AML-193 (cell line): ENCODE data around the gene PTGDS.

Experiments
- DNase-seq, 2 experiments: peaks; one replicate each; lab custom pipeline; 2025; lab: John Stamatoyannopoulos, UW

The PTGDS gene

DNA sequence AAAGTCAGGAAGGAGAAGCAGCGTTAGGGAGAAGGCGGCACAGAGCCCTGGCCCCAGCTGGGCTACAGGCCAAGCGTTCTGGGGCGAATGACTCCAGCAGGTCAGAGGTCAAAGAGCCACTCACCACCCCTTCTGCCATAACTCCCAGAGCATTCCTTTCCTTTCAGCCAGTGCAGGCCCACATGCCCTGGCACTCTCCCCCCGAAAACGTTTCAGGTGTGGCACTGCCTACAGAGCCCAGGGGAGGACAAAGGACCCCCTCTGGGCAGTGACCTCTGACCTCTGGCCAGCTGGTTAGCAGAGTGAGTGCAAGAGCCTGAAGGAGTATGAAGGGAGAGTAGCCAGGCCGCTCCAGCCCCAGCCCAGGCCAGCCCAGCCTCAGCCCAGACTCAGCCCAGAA is 45.9 kb downstream of the PTGDS start:
- DNase-seq = no peak

DNA sequence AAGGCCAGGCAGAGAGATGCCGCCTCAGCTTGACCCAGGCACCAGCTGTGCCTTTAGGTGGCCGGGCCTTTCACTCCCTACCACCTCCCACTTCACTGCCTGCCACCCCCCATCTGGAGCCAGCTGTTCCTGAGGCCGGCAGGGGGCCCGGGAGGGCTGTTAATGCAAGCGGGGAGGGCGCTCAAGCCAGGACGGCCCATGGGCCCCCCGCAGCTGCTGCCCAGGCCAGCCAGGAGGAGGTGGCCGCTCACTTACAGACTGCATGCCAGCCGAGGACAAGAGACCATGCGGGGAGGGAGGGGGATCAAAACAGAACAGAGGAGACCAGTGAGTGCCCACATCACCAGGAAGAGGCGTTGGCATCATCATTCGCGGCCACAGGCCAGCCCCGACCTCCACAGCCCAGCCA is 46.3 kb downstream of the PTGDS start:
- DNase-seq = no peak

DNA sequence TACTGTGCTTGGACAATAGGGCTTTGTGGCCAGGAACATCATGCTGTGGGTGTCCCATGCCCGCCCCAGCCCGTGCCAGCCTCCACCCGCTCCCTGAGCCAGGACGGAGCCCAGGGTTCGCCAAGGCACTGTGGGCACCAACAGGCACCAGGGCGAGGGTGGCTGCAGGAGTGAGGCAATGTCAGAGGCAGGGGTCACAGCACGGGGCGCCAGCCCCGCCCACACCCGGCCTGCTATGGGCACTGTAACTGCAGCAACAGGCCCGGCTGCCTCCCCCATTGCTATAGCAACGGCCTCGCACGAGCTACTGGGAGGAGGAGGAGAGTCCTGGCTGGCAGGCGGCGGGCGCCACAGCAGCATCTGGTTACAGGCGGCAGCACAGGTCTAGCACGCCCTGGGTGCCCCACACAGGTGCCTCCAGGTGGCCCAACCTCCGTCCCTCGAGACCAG is 48.2 kb downstream of the PTGDS start:
- DNase-seq = no peak

DNA sequence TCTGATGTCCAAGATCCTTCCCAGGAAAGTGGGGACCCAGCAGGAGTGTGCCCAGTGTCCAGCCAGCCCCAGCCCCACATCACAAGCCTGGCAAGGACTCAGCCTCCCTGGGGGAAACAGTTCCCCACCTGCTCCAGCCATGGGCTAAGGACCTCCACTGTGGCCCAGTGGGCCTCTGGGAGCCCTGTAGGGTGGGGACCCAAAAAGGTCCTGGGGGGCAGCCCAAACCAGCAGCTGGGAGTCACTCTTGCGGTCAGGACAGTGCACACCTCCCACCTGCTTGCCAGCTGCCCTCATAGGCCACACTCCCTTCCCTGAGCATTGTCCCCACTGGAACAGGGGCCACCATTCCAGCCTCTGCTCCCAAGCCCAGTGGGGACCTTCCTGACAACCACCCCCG is 49.1 kb downstream of the PTGDS start:
- no peak for DNase-seq

DNA sequence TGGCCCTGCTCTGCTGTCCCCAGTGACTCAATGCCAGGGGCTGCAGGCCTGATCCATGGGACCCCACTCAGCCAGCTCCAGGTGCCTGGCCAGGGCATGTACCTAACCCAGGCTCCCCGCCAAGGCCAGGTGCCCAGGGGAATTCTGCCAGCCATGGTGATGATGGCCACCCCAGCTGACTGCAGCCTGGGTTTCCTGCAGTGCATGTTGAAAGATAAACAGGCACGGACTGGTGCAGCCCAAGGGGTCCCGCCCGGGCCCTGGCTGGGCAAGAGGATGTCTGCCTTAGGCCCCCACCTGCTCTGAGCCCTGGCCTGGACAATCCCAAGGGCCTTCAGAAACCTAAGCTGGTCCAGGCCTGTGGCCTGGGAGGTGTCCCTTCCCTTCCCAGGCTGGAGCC is 49.5 kb downstream of the PTGDS start:
- no peak for DNase-seq

DNA sequence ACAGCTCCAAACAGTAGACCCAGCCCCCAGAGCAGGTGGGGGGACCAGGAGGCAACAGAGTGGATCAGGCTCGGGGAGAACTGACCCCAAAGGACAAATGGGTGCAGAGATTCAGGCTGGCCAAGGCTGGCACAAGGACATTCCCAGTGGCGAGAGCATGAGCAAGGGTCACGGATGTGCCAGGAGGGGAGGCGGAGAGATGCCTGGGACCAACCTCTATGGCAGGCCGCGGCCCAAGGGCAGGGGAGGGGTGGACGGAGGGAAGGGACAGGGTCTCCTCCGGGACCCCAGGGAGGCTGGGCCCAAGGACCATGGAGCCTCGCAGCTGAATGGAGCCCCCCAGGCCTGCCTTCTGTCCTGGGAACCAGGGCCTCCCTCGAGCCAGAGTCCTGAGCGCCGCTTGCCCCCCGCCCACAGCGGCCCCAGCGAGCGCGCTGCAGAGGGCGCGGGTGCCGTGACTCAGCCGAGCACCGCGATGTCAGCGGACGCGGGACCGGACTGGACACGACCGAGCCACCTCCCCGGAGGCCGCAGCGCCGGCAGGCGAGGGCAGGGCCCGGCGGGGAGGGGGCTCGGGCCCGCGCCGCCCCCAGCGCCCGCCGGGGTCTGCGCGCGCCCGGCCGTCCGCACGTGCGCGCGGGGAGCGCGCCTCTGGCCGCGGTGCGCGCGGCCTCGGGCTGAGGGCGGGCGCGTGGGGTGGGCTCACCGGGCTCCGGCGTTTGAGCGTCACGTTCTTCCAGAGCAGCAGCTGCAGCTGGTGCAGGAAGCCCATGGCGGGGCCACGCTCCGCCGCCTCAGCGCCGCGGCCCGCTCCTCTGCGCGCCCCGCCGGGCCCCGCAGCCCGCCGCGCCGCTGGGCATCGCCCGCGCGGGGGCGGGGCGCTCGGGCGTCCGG is 50.3 kb downstream of the PTGDS start, which contains the start of gene ABCA2:
TSS of gene ABCA2 (minus strand) at position 869 of the 894 bp plus-strand sequence. CDS start at position 772, 97 bp downstream.
- DNase-seq = no peak

DNA sequence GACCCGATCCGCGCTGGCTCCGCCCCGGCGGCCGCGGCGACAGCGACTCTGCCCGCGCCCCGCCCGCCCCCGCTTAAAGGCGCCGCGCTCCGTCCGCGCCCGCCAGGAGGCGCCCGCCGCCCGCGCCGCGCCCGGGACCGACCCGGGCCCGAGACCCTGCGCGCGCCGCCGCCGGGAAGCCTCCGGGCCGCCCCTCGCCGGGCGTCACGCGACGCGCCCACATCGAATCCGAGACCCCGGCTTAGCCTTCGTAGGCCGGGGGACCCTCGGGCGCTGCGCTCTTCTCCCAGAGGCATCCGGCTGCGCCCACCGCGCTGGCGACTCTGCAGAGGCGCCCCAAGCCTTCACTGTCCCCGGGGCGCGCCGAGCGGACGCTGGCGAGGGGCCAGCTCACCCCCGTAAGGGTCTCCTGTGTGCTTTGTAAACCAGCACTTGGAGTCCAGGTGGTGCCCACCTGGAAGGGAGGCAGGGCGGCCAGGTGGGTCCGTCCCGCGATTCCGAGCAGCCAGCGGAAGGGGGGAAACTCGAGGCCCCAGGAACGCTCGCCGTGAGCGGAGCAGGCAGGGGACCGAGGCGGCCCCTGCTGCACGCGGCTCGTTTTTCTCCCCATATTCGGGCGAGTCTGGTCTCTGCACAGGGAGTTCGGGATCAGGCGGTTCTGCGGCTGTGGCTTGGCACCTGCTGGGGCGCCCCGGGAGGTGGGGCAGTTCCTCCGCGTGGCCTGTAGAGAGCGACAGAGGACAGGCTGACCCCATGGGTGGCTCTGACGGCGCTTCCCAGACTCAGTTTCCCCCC is 51.2 kb downstream of the PTGDS start:
- peak; percentile 63 to 67 for DNase-seq

DNA sequence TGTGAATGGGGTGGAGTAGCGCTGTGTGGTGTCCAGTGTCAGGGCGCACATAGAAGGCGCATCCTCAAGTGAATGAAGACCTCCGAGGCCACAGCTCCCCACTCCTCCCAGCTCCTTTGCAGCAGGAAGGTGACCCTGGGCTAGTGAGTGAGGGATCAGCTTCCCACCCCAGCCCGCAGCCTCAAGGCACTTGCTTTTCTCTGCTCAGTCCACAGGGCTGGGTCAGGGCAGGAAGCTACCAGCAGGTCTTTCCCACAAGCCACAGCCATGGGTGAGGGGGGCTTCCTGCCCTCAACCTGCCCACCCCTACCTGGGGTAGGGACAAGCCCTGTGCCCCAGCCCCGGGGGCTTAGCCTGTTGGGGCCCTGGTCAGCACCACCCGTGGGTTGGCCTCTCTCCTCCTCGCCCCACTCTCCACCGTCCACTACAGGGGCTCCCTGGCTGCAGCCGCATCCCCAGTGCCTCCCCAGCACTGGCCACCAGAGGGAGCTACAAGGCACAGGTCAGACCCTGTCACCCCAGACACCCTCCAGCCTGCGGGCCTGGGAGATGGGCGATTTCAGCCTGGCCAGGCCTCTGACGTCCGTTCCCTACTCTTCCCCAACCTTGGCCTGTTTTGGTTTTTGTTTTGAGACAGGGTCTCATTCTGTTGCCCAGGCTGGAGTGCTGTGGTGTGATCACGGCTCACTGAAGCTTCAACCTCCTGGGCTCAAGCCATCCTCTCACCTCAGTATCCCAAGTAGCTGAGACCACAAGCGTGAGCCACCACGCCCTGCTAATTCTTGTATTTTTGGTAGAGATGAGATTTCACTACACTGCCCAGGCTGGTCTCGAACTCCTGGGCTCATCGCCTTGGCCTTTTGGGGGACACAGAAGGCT is 52.0 kb downstream of the PTGDS start:
- DNase-seq = peak; percentile 73 to 78

DNA sequence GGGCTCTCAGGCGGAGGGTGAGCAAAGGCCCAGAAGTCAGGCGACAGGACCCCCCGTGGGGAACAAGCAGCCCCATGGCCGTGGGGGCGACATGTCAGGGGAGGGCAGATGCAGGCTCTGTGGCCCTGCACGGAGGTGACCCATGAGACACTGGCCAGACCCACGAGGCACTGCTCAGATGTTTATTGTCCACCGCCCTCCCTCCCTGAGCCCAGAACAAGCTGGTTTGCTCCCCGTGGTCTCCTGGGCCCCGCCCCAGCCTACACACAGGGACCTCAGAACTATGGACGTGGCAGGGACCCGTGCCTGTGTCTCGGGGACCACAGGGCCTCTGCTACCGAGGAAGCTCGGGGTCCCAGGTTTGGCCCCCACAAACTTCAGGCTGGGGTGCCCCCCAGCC is 52.7 kb downstream of the PTGDS start:
- peak in 1 of 2 experiments; percentile 38 for DNase-seq

DNA sequence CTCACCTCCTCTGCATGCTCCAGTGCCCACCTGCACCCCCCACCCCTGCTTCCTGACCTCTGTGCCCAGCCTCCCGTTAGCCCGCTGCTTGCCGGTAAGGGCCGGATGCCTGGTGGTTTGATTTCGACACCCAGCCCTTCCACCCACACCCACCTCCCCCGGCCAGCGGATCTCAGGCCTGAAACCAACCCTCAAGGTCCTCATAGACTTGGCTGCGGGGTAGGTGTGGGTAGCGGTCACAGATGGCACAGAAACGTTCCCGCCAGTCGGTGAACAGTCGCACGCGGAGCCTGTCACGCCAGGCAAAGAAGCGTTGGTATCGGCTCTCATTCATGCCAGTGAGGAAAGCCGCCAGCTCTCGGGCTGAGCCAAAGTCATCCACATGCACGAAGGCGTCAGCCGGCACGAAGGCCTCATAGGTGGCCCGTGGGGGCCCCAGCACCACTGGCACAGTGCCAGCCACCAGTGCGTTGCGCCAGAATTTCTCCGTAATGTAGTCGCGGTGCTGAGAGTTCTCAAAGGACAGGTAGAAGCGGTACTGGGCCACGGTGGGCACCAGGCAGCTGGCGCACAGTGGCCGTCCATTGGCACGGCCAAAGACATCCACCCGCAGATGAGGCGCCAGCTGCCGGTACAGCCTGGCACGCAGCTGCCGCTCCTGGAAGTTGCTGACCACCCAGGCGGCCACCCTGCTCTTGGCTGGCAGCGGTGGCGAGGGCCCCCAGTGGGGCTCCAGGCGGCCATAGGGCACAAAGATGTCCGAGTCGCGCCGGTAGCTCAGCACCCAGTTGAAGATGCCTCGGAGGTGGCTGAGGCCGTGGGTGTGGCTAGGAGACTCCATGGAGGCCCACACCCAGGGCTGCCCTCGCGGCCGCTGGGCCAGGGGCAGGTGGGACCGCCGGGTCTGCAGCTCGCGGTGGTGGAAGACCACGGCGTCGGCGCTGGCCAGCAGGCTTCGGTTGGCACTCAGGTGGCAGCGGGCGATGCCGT is 53.5 kb downstream of the PTGDS start:
- peak; percentile 87 to 94 for DNase-seq
